GM06990 (cell line): Measurements from ENCODE around the gene MYO1D.

Source experiments
- DNase-seq: peaks from one replicate; pipeline ENCODE4 v3.0.0-alpha.2; 2011; ENCODE audit not compliant: insufficient read length; ENCODE audit errors: extremely low read depth
- H3K27me3 ChIP-seq: replicated peaks from 2 replicates; pipeline ENCODE4 v1.6.0; 2011; ENCODE audit warnings: low read length; ENCODE audit not compliant: control insufficient read depth, insufficient read depth
- H3K36me3 ChIP-seq: 2 replicates; pipeline ENCODE4 v1.5.1; 2011; ENCODE audit warnings: low read length; ENCODE audit not compliant: control insufficient read depth, insufficient read depth
- H3K4me3 ChIP-seq: replicated peaks from 2 replicates; pipeline ENCODE4 v1.5.1; 2011; ENCODE audit warnings: low read depth, mild to moderate bottlenecking, control low read depth, low read length
- CTCF ChIP-seq: IDR thresholded peaks from 2 replicates; pipeline ENCODE4 v1.5.1; 2011; ENCODE audit warnings: low read length, control low read depth, mild to moderate bottlenecking, inconsistent platforms; ENCODE audit not compliant: insufficient read depth, poor library complexity, severe bottlenecking

The MYO1D gene

GRCh38 chr17:32756696-32757095 lies 120.2 kb downstream of the MYO1D start:
- no peak for TF ChIP-seq CTCF
- DNase-seq = no peak

DNA sequence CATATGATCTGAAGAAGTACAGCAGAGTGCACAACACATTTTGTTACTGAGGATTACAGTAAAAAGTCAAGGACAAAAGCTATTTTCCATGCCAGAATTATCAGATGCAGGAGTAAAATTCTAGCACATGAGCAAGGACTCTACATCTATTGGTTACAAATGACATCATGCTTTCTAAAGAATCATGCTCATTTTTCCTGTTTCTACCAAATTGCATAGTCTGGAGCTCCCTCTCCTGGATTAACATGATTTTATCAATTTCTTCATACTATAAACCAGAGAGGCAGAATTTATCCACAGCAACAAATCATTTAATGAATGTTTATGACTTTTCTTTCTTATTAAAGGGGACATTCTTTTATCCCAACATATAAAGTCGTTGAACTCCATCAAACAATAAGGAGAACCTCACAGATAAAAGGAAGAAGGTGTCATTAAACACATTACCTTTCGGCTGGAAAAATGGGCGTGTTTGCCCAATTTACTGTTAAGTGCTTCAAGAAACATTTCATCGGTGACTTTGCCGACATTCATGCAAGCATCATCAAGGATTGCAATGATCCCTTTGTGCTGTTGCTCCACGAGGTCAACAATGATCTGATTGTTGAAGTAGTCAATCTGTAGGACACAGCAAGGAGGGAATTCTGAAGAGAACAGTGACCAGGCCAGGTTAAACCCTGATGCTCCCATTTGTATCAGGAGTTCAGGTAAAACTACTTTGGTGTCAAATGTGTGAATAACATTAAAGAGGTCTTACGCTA lies 121.7 kb downstream of the MYO1D start:
- no peaks in the 10 kb centered on the region for H3K36me3 ChIP-seq
- H3K4me3 ChIP-seq = no peak overlapping the region
- peak; percentile 15 for DNase-seq
- no peaks in the 10 kb centered on the region for H3K27me3 ChIP-seq
- peak; percentile 18 for TF ChIP-seq CTCF

More at GRCh38 chr17:32756696-32757095, 120.2 kb downstream of the MYO1D start:
- Histone ChIP-seq H3K4me3 (no peak overlapping the region), H3K27me3 (no peaks in the 10 kb centered on the region), H3K36me3 (no peaks in the 10 kb centered on the region)

DNA sequence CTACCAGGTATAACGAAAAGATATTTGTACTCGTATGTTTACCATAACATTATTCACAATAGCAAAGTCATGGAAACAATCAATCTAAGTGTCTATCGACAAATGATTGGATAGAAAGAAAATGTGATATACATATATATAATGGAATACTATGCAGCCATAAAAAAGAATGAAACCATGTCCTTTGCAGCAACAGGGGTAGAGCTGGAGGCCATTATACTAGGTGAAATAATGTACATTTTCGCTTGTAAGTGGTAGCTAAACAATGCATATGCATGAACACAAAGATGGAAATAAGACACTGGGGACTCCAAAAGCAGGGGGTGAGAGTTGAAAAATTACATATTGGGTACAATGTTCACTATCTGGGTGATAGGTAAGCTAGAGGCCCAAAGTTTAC lies 124.0 kb downstream of the MYO1D start:
- H3K27me3 ChIP-seq = no peaks in the 10 kb centered on the region
- no peak for DNase-seq
- no peak overlapping the region for H3K4me3 ChIP-seq
- H3K36me3 ChIP-seq = no peaks in the 10 kb centered on the region
- no peak for TF ChIP-seq CTCF

DNA sequence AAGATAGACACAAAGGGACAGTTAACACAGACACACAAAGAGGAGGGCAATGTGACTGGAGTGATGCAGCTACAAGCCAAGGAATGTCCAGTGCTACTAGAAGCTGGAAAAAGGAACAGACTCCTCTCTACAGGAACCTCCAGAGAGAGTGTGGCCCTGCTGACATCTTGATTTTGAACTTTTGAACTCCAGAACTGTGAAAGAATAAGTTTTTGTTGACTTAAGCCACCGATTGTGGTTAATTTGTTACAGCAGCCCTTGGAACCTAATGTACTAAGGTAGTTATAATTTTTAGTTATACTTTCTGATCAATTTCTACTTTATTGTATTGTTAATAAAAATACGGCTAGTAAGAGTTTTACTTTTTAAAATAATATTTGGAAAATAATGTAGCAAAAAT lies 129.1 kb downstream of the MYO1D start:
- no peak for DNase-seq
- Histone ChIP-seq H3K36me3 (no peaks in the 10 kb centered on the region), H3K27me3 (no peaks in the 10 kb centered on the region), H3K4me3 (no peak overlapping the region)
- no peak for TF ChIP-seq CTCF

GRCh38 chr17:32746698-32747097 lies 130.2 kb downstream of the MYO1D start:
- Histone ChIP-seq H3K4me3 (no peak overlapping the region), H3K36me3 (no peaks in the 10 kb centered on the region), H3K27me3 (no peaks in the 10 kb centered on the region)
- TF ChIP-seq CTCF = no peak
- no peak for DNase-seq
